WTC11 (cell line): Measurements from ENCODE around the gene CACNA2D4. TPM values are rescaled to one million over a fixed set of nuclear protein-coding genes. Genes with fewer than 3 reads are reported as not detected.

Source experiments
- ATAC-seq: fragments of 200-7000 bp; cut with Tn5 transposase; 2 replicates; pipeline ENCODE4 v1.10.0; 2021; ENCODE audit warnings: mild to moderate bottlenecking, moderate library complexity
- CTCF ChIA-PET: fragments of 300-600 bp; sonication (Branson Sonifier 250); formaldehyde crosslinking; loops from one replicate; lab custom pipeline; 2021; ENCODE audit warnings: antibody characterized with exemption; lab: Charles Lee
- POLR2A ChIA-PET: fragments of 350-600 bp; sonication (Branson Sonifier 250); formaldehyde crosslinking; loops from one replicate; lab custom pipeline; 2021; ENCODE audit warnings: antibody characterized with exemption; lab: Charles Lee
- DNase-seq: peaks from one replicate; pipeline ENCODE4 v3.0.0; 2021; ENCODE audit warnings: low spot score
- H3K27ac Mint-ChIP-seq: 2 replicates; pipeline ENCODE4 v1.8.0; 2021; ENCODE audit warnings: mixed read lengths
- H3K27me3 Mint-ChIP-seq: 2 replicates; pipeline ENCODE4 v1.8.0; 2021; ENCODE audit warnings: low read depth, mild to moderate bottlenecking, moderate library complexity, mixed read lengths
- H3K36me3 Mint-ChIP-seq: 2 replicates; pipeline ENCODE4 v1.8.0; 2021; ENCODE audit warnings: mixed read lengths
- H3K4me1 Mint-ChIP-seq: 2 replicates; pipeline ENCODE4 v1.8.0; 2022; ENCODE audit warnings: mixed read lengths
- H3K4me3 Mint-ChIP-seq: 2 replicates; pipeline ENCODE4 v1.8.0; 2021; ENCODE audit warnings: mild to moderate bottlenecking, moderate library complexity, mixed read lengths
- H3K9me3 Mint-ChIP-seq: 2 replicates; pipeline ENCODE4 v1.8.0; 2021; ENCODE audit warnings: mixed read lengths
- E2F4 ChIP-seq: sonication (generic); formaldehyde crosslinking; IDR thresholded peaks from 2 replicates; pipeline ENCODE4 v1.8.1; 2022; ENCODE audit warnings: low read depth, mild to moderate bottlenecking, moderate library complexity, missing genetic modification reagents, borderline replicate concordance
- IRF2 ChIP-seq: sonication (generic); formaldehyde crosslinking; IDR thresholded peaks from 2 replicates; pipeline ENCODE4 v1.8.0; 2022; ENCODE audit warnings: low read depth, missing genetic modification reagents, borderline replicate concordance
- NFE2L1 ChIP-seq: sonication (generic); formaldehyde crosslinking; IDR thresholded peaks from 2 replicates; pipeline ENCODE4 v1.8.1; 2023; ENCODE audit warnings: missing genetic modification reagents
- NR1H2 ChIP-seq: sonication (generic); formaldehyde crosslinking; IDR thresholded peaks from 2 replicates; pipeline ENCODE4 v1.9.0; 2021; ENCODE audit warnings: mild to moderate bottlenecking, moderate library complexity, missing genetic modification reagents
- NR2C2 ChIP-seq: sonication (generic); formaldehyde crosslinking; IDR thresholded peaks from 2 replicates; pipeline ENCODE4 v1.8.0; 2022; ENCODE audit warnings: mild to moderate bottlenecking, missing genetic modification reagents
- OVOL2 ChIP-seq: fragments of 250-450 bp; sonication (Bioruptor Pico); IDR thresholded peaks from 2 replicates; pipeline ENCODE4 v1.9.0; 2021; ENCODE audit warnings: mild to moderate bottlenecking, borderline replicate concordance
- PREB ChIP-seq: sonication (generic); formaldehyde crosslinking; IDR thresholded peaks from 2 replicates; pipeline ENCODE4 v1.8.1; 2022; ENCODE audit warnings: mild to moderate bottlenecking, missing genetic modification reagents, moderate library complexity, borderline replicate concordance
- SP1 ChIP-seq: sonication (generic); formaldehyde crosslinking; conservative IDR thresholded peaks from 2 replicates; pipeline ENCODE4 v1.8.1; 2022; ENCODE audit warnings: missing genetic modification reagents
- TEAD1 ChIP-seq: sonication (generic); formaldehyde crosslinking; IDR thresholded peaks from 2 replicates; pipeline ENCODE4 v1.8.0; 2022; ENCODE audit warnings: mild to moderate bottlenecking, missing genetic modification reagents
- TP53 ChIP-seq: sonication (generic); formaldehyde crosslinking; IDR thresholded peaks from 2 replicates; pipeline ENCODE4 v1.8.1; 2023; ENCODE audit warnings: mild to moderate bottlenecking, missing genetic modification reagents
- total RNA-seq: library from RNA; stranded (reverse); gene quantifications from 3 replicates; pipeline ENCODE4 v1.2.3, GENCODE V29; 2021
- TF ChIP-seq, protein P1 (sequence below): sonication (generic); formaldehyde crosslinking; IDR thresholded peaks from 2 replicates; pipeline ENCODE4 v1.8.1; 2023; ENCODE audit warnings: mild to moderate bottlenecking, moderate library complexity, missing genetic modification reagents
- TF ChIP-seq, protein P2 (sequence below): sonication (generic); formaldehyde crosslinking; IDR thresholded peaks from 2 replicates; pipeline ENCODE4 v1.8.1; 2023; ENCODE audit warnings: mild to moderate bottlenecking, missing genetic modification reagents
- TF ChIP-seq, protein P3 (sequence below): sonication (generic); formaldehyde crosslinking; IDR thresholded peaks from 2 replicates; pipeline ENCODE4 v1.8.0; 2023; ENCODE audit warnings: mild to moderate bottlenecking, missing genetic modification reagents

The CACNA2D4 gene
- total RNA-seq, 1 experiment from 2014 or later = 0.04 TPM

DNA sequence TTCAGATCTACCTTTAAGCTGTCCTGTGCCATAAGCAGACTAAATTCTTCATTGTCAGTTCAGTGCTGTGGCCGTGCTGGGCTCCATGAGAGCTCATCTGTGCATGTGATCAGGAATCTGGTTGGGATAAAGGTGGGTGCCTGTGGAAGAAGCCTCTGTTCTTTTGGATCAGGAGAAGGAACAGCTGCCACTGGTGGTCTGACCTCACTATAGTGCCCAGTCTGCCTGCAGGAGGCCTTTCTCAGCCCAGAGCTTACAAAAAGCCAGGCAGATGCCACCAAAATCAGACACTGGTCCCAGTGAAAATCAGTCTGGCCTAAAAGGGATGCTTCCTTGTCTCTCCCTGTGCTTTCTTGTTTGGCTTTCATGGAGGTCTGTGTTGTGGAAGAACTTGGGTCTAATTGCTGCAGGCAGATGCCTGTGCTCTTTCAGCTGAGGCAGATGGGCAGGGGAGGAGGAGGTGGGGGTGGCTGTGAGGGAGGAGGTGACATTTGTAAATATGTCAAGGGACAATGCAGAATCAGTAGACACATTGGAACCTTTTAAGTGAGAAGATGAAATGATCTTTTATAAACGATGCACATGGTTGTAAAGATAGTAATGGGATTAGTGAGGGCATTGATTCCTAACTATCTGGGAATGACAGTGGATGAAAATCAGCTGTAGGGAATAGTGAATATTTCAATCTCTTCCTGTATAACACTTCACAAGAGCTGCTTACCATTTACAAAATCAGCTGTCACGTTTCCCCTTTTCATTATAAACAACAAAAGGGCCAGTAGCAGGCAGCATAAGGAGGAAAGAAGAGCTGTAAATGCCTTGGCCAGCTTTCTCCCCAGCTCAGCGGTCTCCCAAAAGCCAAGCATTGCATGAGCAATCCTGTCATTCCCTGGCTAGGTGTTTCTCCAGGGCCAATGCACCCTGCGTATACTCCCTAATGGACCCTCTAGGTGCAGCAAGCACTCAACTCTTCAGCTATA lies 44.6 kb downstream of the CACNA2D4 start (continued):
- TF ChIP-seq E2F4 (CRISPR knock-in tag) (no peak), TP53 (no peak), IRF2 (no peak), TEAD1 (CRISPR knock-in tag) (no peak)
- TF ChIP-seq, protein P1, sequence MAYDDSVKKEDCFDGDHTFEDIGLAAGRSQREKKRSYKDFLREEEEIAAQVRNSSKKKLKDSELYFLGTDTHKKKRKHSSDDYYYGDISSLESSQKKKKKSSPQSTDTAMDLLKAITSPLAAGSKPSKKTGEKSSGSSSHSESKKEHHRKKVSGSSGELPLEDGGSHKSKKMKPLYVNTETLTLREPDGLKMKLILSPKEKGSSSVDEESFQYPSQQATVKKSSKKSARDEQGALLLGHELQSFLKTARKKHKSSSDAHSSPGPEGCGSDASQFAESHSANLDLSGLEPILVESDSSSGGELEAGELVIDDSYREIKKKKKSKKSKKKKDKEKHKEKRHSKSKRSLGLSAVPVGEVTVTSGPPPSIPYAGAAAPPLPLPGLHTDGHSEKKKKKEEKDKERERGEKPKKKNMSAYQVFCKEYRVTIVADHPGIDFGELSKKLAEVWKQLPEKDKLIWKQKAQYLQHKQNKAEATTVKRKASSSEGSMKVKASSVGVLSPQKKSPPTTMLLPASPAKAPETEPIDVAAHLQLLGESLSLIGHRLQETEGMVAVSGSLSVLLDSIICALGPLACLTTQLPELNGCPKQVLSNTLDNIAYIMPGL = no peak

DNA sequence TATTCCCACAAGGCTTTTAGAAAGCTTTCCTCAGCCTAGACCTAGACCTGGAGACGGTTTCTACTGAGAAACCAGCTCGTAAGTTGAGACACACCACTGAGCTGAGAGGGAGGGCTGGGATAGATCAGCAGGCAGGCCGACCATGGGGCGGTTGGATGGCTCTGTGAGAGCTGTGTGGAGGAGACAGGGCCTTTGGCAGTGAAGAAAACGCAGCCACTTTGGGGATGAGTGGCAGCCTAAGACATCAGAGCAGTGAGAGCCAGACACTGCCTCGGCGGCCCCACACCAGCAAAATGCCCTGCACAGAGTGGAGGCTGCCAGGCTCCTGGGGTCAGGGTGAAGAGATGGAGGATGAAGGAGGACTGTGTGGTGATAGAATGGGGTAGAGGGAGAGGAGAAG lies 46.0 kb downstream of the CACNA2D4 start:
- Mint-ChIP-seq H3K4me1 (no peaks in the 10 kb centered on the region), H3K4me3 (no peak overlapping the region)
- no peak for TF ChIP-seq NFE2L1 (CRISPR knock-in tag)
- TF ChIP-seq NR2C2 (CRISPR knock-in tag) = no peak
- TF ChIP-seq, all 79 proteins: peak for 0
- DNase-seq (no peak), ATAC-seq (no peak)
- POLR2A ChIA-PET = no interaction called here
- Mint-ChIP-seq H3K27ac (no peak overlapping the region), H3K27me3 (no peaks in the 10 kb centered on the region; the same call in none of the 2 replicates), H3K9me3 (peaks cover 28% of the 10 kb centered on the region), H3K36me3 (no peaks in the 10 kb centered on the region)
- CTCF ChIA-PET = no interaction called here

GRCh38 chr12:1872001-1872400 lies 46.5 kb downstream of the CACNA2D4 start:
- no peak for DNase-seq
- H3K36me3 Mint-ChIP-seq = no peaks in the 10 kb centered on the region
- no peaks in the 10 kb centered on the region; the same call in none of the 2 replicates for H3K27me3 Mint-ChIP-seq
- no peak overlapping the region for H3K4me3 Mint-ChIP-seq
- TF ChIP-seq PREB (CRISPR knock-in tag) (no peak), NR1H2 (CRISPR knock-in tag) (no peak), E2F4 (CRISPR knock-in tag) (no peak), TP53 (no peak), SP1 (CRISPR knock-in tag) (no peak), OVOL2 (CRISPR knock-in tag) (no peak)
- TF ChIP-seq, protein P2, sequence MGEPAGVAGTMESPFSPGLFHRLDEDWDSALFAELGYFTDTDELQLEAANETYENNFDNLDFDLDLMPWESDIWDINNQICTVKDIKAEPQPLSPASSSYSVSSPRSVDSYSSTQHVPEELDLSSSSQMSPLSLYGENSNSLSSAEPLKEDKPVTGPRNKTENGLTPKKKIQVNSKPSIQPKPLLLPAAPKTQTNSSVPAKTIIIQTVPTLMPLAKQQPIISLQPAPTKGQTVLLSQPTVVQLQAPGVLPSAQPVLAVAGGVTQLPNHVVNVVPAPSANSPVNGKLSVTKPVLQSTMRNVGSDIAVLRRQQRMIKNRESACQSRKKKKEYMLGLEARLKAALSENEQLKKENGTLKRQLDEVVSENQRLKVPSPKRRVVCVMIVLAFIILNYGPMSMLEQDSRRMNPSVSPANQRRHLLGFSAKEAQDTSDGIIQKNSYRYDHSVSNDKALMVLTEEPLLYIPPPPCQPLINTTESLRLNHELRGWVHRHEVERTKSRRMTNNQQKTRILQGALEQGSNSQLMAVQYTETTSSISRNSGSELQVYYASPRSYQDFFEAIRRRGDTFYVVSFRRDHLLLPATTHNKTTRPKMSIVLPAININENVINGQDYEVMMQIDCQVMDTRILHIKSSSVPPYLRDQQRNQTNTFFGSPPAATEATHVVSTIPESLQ (CRISPR knock-in tag) = no peak
- TF ChIP-seq, protein P3, sequence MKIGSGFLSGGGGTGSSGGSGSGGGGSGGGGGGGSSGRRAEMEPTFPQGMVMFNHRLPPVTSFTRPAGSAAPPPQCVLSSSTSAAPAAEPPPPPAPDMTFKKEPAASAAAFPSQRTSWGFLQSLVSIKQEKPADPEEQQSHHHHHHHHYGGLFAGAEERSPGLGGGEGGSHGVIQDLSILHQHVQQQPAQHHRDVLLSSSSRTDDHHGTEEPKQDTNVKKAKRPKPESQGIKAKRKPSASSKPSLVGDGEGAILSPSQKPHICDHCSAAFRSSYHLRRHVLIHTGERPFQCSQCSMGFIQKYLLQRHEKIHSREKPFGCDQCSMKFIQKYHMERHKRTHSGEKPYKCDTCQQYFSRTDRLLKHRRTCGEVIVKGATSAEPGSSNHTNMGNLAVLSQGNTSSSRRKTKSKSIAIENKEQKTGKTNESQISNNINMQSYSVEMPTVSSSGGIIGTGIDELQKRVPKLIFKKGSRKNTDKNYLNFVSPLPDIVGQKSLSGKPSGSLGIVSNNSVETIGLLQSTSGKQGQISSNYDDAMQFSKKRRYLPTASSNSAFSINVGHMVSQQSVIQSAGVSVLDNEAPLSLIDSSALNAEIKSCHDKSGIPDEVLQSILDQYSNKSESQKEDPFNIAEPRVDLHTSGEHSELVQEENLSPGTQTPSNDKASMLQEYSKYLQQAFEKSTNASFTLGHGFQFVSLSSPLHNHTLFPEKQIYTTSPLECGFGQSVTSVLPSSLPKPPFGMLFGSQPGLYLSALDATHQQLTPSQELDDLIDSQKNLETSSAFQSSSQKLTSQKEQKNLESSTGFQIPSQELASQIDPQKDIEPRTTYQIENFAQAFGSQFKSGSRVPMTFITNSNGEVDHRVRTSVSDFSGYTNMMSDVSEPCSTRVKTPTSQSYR = no peak
- POLR2A ChIA-PET = no interaction called here
- CTCF ChIA-PET = no interaction called here
- no peaks in the 10 kb centered on the region for H3K4me1 Mint-ChIP-seq
- H3K9me3 Mint-ChIP-seq = peaks cover 31% of the 10 kb centered on the region
- H3K27ac Mint-ChIP-seq = no peak overlapping the region
- ATAC-seq = no peak
